HL-60 (cell line): ENCODE measurements around the gene QSOX1.
A peak's percentile ranks its signal among the peaks of the same experiment; 100 is the strongest.

Source experiments
- CTCF ChIP-seq: IDR thresholded peaks from one replicate; pipeline ENCODE4 v1.5.1; 2011; ENCODE audit warnings: low read length, control low read depth, inconsistent platforms; ENCODE audit not compliant: insufficient read depth
- GABPA ChIP-seq: IDR thresholded peaks from 2 replicates; pipeline ENCODE4 v1.6.1; 2012; ENCODE audit warnings: low read depth
- POLR2AphosphoS5 ChIP-seq: IDR thresholded peaks from 2 replicates; pipeline ENCODE4 v1.6.1; 2012; ENCODE audit warnings: low read depth
- REST ChIP-seq: IDR thresholded peaks from 2 replicates; pipeline ENCODE4 v1.6.1; 2012; ENCODE audit warnings: low read depth; ENCODE audit not compliant: insufficient replicate concordance

GRCh38 chr1:180131510-180131909 is 23.2 kb upstream of the QSOX1 start:
- no peak for TF ChIP-seq REST
- TF ChIP-seq CTCF = no peak
- TF ChIP-seq GABPA = peak; percentile 41; the same call in 1 of the 2 replicates
- peak; percentile 74 for TF ChIP-seq POLR2AphosphoS5
